CD4-positive, alpha-beta T cell treated with Interleukin-4 for 4 hours (primary cell): Measurements from ENCODE around the gene TMEM178B.
"Not testable (repeated sequence)": the region's sequence is repeated elsewhere in the genome, so short reads cannot be mapped to it uniquely, and the experiment has no call there.

Experiments
- DNase-seq: peaks from one replicate; pipeline ENCODE4 v3.0.0-alpha.2; 2020

The TMEM178B gene

GRCh38 chr7:141317033-141317585 lies 243.2 kb downstream of the TMEM178B start:
- DNase-seq, result no peak

GRCh38 chr7:141320287-141320686 lies 246.4 kb downstream of the TMEM178B start:
- DNase-seq, result no peak

- DNase-seq, result no peak
Measured at GRCh38 chr7:141322383-141322782, 248.5 kb downstream of the TMEM178B start.

GRCh38 chr7:141323826-141324225 lies 250.0 kb downstream of the TMEM178B start:
- no peak for DNase-seq

- DNase-seq, result no peak
Measured at GRCh38 chr7:141324870-141325269, 251.0 kb downstream of the TMEM178B start.

- DNase-seq, result no peak
Measured at GRCh38 chr7:141325275-141325674, 251.4 kb downstream of the TMEM178B start.

- DNase-seq, result no peak
Measured at GRCh38 chr7:141328290-141328689, 254.4 kb downstream of the TMEM178B start.

GRCh38 chr7:141330285-141330684 lies 256.4 kb downstream of the TMEM178B start:
- DNase-seq, result not testable (repeated sequence)

- DNase-seq, result no peak
Measured at GRCh38 chr7:141333459-141333858, 259.6 kb downstream of the TMEM178B start.

- no peak for DNase-seq
Measured at GRCh38 chr7:141335164-141335563, 261.3 kb downstream of the TMEM178B start.

- DNase-seq, result no peak
Measured at GRCh38 chr7:141339603-141340002, 265.7 kb downstream of the TMEM178B start.

- no peak for DNase-seq
Measured at GRCh38 chr7:141340991-141341390, 267.1 kb downstream of the TMEM178B start.

- no peak for DNase-seq
Measured at GRCh38 chr7:141342621-141343408, 269.0 kb downstream of the TMEM178B start.

- DNase-seq, result no peak
Measured at GRCh38 chr7:141344153-141344935, 270.5 kb downstream of the TMEM178B start.

- DNase-seq, result no peak
Measured at GRCh38 chr7:141348728-141349127, 274.9 kb downstream of the TMEM178B start.

GRCh38 chr7:141349338-141349737 lies 275.5 kb downstream of the TMEM178B start:
- DNase-seq, result no peak

- DNase-seq, result no peak
Measured at GRCh38 chr7:141349804-141350203, 275.9 kb downstream of the TMEM178B start.

GRCh38 chr7:141351175-141351574 lies 277.3 kb downstream of the TMEM178B start:
- DNase-seq, result no peak

- DNase-seq, result no peak
Measured at GRCh38 chr7:141352955-141353354, 279.1 kb downstream of the TMEM178B start.

- DNase-seq, result no peak
Measured at GRCh38 chr7:141354251-141354650, 280.4 kb downstream of the TMEM178B start.

- DNase-seq, result no peak
Measured at GRCh38 chr7:141355032-141355431, 281.2 kb downstream of the TMEM178B start.

GRCh38 chr7:141356161-141356560 lies 282.3 kb downstream of the TMEM178B start:
- DNase-seq, result no peak

GRCh38 chr7:141358386-141358785 lies 284.5 kb downstream of the TMEM178B start:
- no peak for DNase-seq

GRCh38 chr7:141359262-141359661 lies 285.4 kb downstream of the TMEM178B start:
- no peak for DNase-seq
